Esophagus muscularis mucosa (tissue), 4 donors: ENCODE results near the gene RASA1. TPM values are rescaled to one million over a fixed set of nuclear protein-coding genes. Genes with fewer than 3 reads are reported as not detected.

Experiments used
- DNase-seq: peaks from one replicate; pipeline ENCODE4 v3.0.0-alpha.2; 2017; ENCODE audit errors: extremely low spot score
- H3K27ac ChIP-seq, 4 donors: fragments of 200-600 bp; sonication (generic); replicated peaks in 1 of 4; 1 replicate in 3 of 4; 2 replicates in 1 of 4; pipeline ENCODE4 v1.5.1; 2016 to 2019; ENCODE audit warnings: mild to moderate bottlenecking in 1 of 4
- H3K27me3 ChIP-seq, 4 donors: fragments of 200-600 bp; sonication (generic); one replicate each; pipeline versions ENCODE4 v1.5.1 to v1.6.0; 2016 to 2019
- H3K36me3 ChIP-seq, 4 donors: fragments of 200-600 bp; sonication (generic); one replicate each; pipeline ENCODE4 v1.5.1; 2016 to 2019
- H3K4me1 ChIP-seq, 4 donors: fragments of 200-600 bp; sonication (generic); one replicate each; pipeline ENCODE4 v1.5.1; 2016 to 2019
- H3K4me3 ChIP-seq, 4 donors: fragments of 200-600 bp; sonication (generic); 1 replicate in 2 of 4; 2 replicates in 2 of 4; pipeline ENCODE4 v1.5.1; 2016 to 2019; ENCODE audit warnings: mild to moderate bottlenecking in 4 of 4, moderate library complexity in 1 of 4
- H3K9me3 ChIP-seq, 4 donors: fragments of 200-600 bp; sonication (generic); 1 replicate in 3 of 4; 2 replicates in 1 of 4; pipeline ENCODE4 v1.5.1; 2016 to 2019
- EP300 ChIP-seq: sonication (generic); formaldehyde crosslinking; IDR thresholded peaks from one replicate; pipeline ENCODE4 v1.6.1; 2017; ENCODE audit warnings: antibody characterized with exemption
- POLR2A ChIP-seq: fragments of 450-650 bp; IDR thresholded peaks from one replicate; pipeline ENCODE4 v1.6.1; 2017; ENCODE audit warnings: antibody characterized with exemption, moderate library complexity, mild to moderate bottlenecking, low read depth
- POLR2AphosphoS5 ChIP-seq, 2 donors: sonication (generic); formaldehyde crosslinking; IDR thresholded peaks; one replicate each; pipeline ENCODE4 v1.6.1; 2017; ENCODE audit warnings: antibody characterized with exemption in 2 of 2
- WGBS: methylation state at CpG from one replicate; pipeline ENCODE4 v1.1.5; 2018; 5-methylcytosine and 5-hydroxymethylcytosine counted together
- intact Hi-C: fragments of 100-400 bp; cut with DNase I; formaldehyde crosslinking; loops from one replicate; pipeline ENCODE4 v1.15.1; 2023
- small RNA-seq, 3 donors: library from RNA; depleted of rRNA; stranded (forward); fragments of <200 nt; gene quantifications; one replicate each; pipeline ENCODE3, GENCODE V24; 2016
- total RNA-seq, 4 donors: library from RNA; depleted of rRNA; stranded (reverse); fragments of >200 nt; gene quantifications; one replicate each; pipeline versions ENCODE4 v1.1.0 to v1.2.1, GENCODE V29; 2016
- TF ChIP-seq, protein P1 (sequence below), 3 experiments: fragments of 200-600 bp in 2 of 3; fragments of 450-650 bp in 1 of 3; sonication (generic) in 2 of 3; IDR thresholded peaks; one replicate each; pipeline ENCODE4 v1.5.1; 2017 to 2019; ENCODE audit warnings: antibody characterized with exemption in 3 of 3, mild to moderate bottlenecking in 2 of 3, moderate library complexity in 1 of 3

Gene RASA1
- total RNA-seq, 4 donors from 2014 or later = 23.4 to 27.3 (median 23.6) TPM

DNA sequence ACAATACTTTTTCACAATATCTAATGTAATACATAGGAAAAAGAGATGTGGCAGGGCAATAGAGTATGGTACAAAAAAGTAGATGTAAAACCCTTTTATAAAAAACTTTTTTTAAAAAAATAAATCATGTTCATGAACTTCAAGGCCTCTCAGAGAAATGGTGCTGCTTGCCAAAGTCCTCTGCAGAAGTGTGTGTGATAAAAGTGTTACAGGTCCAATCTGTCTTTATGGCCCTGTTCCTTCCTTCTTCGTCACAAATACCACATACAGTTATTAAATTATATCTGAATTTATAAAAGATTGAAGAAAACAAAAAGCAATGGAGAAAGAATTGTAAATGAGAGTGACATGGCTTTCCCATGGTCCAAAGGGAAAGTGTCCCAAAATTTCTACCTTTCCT is 166.8 kb downstream of the RASA1 start:
- Histone ChIP-seq H3K4me3 (no peak overlapping the region), H3K27ac (no peak overlapping the region), H3K36me3 (no peaks in the 10 kb centered on the region), H3K4me1 (no peaks in the 10 kb centered on the region), H3K27me3 (no peaks in the 10 kb centered on the region), H3K9me3 (peaks cover 0 to 2% (median 0%) of the 10 kb centered on the region in 4 donors)
- intact Hi-C loops = no loop called here
- 63% methylated on average over 1 of the region's 1 CpG for WGBS
- no peak for DNase-seq
- no peak for TF ChIP-seq EP300
- TF ChIP-seq POLR2AphosphoS5 (IDR thresholded peaks at IDR 0.05) = no peak
- no peak for TF ChIP-seq POLR2A
- TF ChIP-seq, protein P1, sequence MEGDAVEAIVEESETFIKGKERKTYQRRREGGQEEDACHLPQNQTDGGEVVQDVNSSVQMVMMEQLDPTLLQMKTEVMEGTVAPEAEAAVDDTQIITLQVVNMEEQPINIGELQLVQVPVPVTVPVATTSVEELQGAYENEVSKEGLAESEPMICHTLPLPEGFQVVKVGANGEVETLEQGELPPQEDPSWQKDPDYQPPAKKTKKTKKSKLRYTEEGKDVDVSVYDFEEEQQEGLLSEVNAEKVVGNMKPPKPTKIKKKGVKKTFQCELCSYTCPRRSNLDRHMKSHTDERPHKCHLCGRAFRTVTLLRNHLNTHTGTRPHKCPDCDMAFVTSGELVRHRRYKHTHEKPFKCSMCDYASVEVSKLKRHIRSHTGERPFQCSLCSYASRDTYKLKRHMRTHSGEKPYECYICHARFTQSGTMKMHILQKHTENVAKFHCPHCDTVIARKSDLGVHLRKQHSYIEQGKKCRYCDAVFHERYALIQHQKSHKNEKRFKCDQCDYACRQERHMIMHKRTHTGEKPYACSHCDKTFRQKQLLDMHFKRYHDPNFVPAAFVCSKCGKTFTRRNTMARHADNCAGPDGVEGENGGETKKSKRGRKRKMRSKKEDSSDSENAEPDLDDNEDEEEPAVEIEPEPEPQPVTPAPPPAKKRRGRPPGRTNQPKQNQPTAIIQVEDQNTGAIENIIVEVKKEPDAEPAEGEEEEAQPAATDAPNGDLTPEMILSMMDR (IDR thresholded peaks at IDR 0.05) = no peak

DNA sequence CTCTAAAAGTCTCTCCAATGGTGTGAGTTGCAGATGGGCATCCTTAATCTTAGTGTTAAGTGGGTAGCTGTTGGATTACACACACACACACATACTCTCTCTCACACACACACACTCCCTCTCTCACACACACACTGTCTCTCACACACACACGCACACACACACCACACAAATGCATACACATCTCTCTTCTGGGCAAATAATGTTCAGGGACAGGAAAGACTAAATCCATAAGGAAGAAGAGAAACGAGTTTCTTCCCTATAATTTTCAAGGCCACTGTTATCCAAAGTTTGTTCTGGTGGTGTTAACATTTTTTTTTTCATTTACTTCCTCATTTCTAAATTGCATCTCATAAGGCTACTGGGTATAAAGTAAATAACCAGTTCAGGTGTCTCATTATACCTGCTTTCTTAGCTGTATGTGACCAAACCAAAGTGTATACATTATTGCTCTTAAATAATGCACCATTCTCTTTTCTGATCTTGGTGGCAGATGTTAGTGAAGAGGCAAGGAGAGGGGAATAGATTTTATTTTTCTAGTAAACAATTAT is 167.5 kb downstream of the RASA1 start:
- no peak overlapping the region for H3K27ac ChIP-seq
- no peaks in the 10 kb centered on the region for H3K27me3 ChIP-seq
- DNase-seq = no peak
- H3K4me1 ChIP-seq = no peaks in the 10 kb centered on the region
- no peaks in the 10 kb centered on the region for H3K36me3 ChIP-seq
- intact Hi-C loops = no loop called here
- no peak overlapping the region for H3K4me3 ChIP-seq
- TF ChIP-seq, protein P1 (IDR thresholded peaks at IDR 0.05) = no peak
- TF ChIP-seq POLR2AphosphoS5 (IDR thresholded peaks at IDR 0.05) = no peak
- no peak for TF ChIP-seq EP300
- no peak for TF ChIP-seq POLR2A
- WGBS = 74% methylated on average over 2 of the region's 2 CpGs
- peaks cover 0 to 5% (median 0%) of the 10 kb centered on the region in 4 donors for H3K9me3 ChIP-seq

GRCh38 chr5:87437724-87438123 is 170.0 kb downstream of the RASA1 start:
- H3K27ac ChIP-seq = no peak overlapping the region
- H3K4me3 ChIP-seq = no peak overlapping the region
- 82% methylated on average over 1 of the region's 1 CpG for WGBS
- H3K9me3 ChIP-seq = peaks cover 0 to 5% (median 0%) of the 10 kb centered on the region in 4 donors
- DNase-seq = no peak
- intact Hi-C loops = no loop called here
- H3K27me3 ChIP-seq = no peaks in the 10 kb centered on the region
- TF ChIP-seq, protein P1 (IDR thresholded peaks at IDR 0.05) = no peak
- TF ChIP-seq EP300 (no peak), POLR2A (no peak), POLR2AphosphoS5 (IDR thresholded peaks at IDR 0.05) (no peak)
- H3K36me3 ChIP-seq = no peaks in the 10 kb centered on the region
- no peaks in the 10 kb centered on the region for H3K4me1 ChIP-seq

DNA sequence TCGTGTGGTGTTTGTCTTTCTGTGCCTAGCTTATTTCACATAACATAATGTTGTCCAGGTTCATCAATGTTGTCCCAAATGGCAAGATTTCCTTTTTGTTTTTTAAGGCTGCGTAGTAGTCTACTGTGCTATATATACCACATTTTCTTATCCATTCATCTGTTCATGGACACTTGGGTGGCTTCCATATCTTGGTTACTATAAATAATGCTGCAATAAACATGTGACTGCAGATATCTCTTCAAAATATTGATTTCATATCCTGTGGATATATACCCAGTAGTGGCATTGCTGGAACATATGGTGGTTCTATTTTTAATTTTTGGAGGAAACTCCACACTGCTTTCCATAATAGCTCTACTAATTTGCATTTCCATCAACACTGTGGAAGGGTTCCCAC is 170.5 kb downstream of the RASA1 start:
- H3K27me3 ChIP-seq = no peaks in the 10 kb centered on the region
- no peaks in the 10 kb centered on the region for H3K36me3 ChIP-seq
- peaks cover 0 to 5% (median 0%) of the 10 kb centered on the region in 4 donors for H3K9me3 ChIP-seq
- no peaks in the 10 kb centered on the region for H3K4me1 ChIP-seq
- TF ChIP-seq, protein P1 (IDR thresholded peaks at IDR 0.05) = no peak
- TF ChIP-seq POLR2AphosphoS5 (IDR thresholded peaks at IDR 0.05) (no peak), POLR2A (no peak), EP300 (no peak)
- WGBS = 78% methylated on average over 2 of the region's 2 CpGs
- no peak overlapping the region for H3K27ac ChIP-seq
- intact Hi-C loops = no loop called here
- DNase-seq = no peak
- H3K4me3 ChIP-seq = no peak overlapping the region

Small RNA genes within 50 kb of the gene (small RNA-seq; reads per million reads assigned to genes)
- 0 reads per million in 3 donors for gene RN7SL629P
- 0 reads per million in 3 donors for gene RNU6-606P
- 0 reads per million in 3 donors for gene RNU6-727P

Other genes starting within 250 kb of the RASA1 start
- gene CCNH, start 145.0 kb downstream of the RASA1 start, total RNA-seq = 10 to 100 TPM; 33.0 to 98.0 (median 67.6) TPM